HEK293 (cell line): ENCODE results near the gene NUDT22.

Experiments used
- GFI1B ChIP-seq: fragments of 450-650 bp; formaldehyde crosslinking; IDR thresholded peaks from 2 replicates; pipeline ENCODE4 v1.5.1; 2016; ENCODE audit warnings: missing biosample characterization, missing genetic modification characterization
- GLIS1 ChIP-seq: fragments of 450-650 bp; formaldehyde crosslinking; IDR thresholded peaks from 2 replicates; pipeline ENCODE4 v1.5.1; 2016; ENCODE audit warnings: missing biosample characterization, missing genetic modification characterization
- HOXA7 ChIP-seq: sonication (generic); formaldehyde crosslinking; IDR thresholded peaks from 2 replicates; pipeline ENCODE4 v1.8.1; 2022; ENCODE audit warnings: missing genetic modification reagents, borderline replicate concordance
- HOXD13 ChIP-seq: sonication (generic); formaldehyde crosslinking; IDR thresholded peaks from 2 replicates; pipeline ENCODE4 v1.8.0; 2022; ENCODE audit warnings: missing genetic modification reagents, borderline replicate concordance
- IKZF3 ChIP-seq: fragments of 450-650 bp; IDR thresholded peaks from 2 replicates; pipeline ENCODE4 v1.5.0; 2018; ENCODE audit warnings: missing biosample characterization, mild to moderate bottlenecking, missing genetic modification characterization, moderate library complexity
- MZF1 ChIP-seq: fragments of 450-650 bp; formaldehyde crosslinking; IDR thresholded peaks from 2 replicates; pipeline ENCODE4 v1.5.1; 2017; ENCODE audit warnings: missing biosample characterization, missing genetic modification characterization, borderline replicate concordance
- PRDM1 ChIP-seq: fragments of 450-650 bp; formaldehyde crosslinking; IDR thresholded peaks from 2 replicates; pipeline ENCODE4; 2016; ENCODE audit warnings: missing biosample characterization, missing genetic modification characterization
- RBAK ChIP-seq: fragments of 450-650 bp; formaldehyde crosslinking; IDR thresholded peaks from 2 replicates; pipeline ENCODE4 v1.5.1; 2016; ENCODE audit warnings: missing biosample characterization, missing genetic modification characterization
- REPIN1 ChIP-seq: fragments of 450-650 bp; formaldehyde crosslinking; IDR thresholded peaks from 2 replicates; pipeline ENCODE4 v1.5.1; 2017; ENCODE audit warnings: missing biosample characterization, missing genetic modification characterization, low read depth
- YY2 ChIP-seq: fragments of 450-650 bp; formaldehyde crosslinking; IDR thresholded peaks from 2 replicates; pipeline ENCODE4 v1.5.1; 2016; ENCODE audit warnings: missing biosample characterization, missing genetic modification characterization
- ZBTB21 ChIP-seq: fragments of 450-650 bp; formaldehyde crosslinking; IDR thresholded peaks from 2 replicates; pipeline ENCODE4 v1.5.1; 2017; ENCODE audit warnings: missing biosample characterization, missing genetic modification characterization
- ZBTB48 ChIP-seq: fragments of 450-650 bp; formaldehyde crosslinking; IDR thresholded peaks from 2 replicates; pipeline ENCODE4 v1.5.1; 2016; ENCODE audit warnings: missing biosample characterization, missing genetic modification characterization
- ZNF184 ChIP-seq: fragments of 450-650 bp; IDR thresholded peaks from 2 replicates; pipeline ENCODE4 v1.5.1; 2018; ENCODE audit warnings: missing biosample characterization, mild to moderate bottlenecking, missing genetic modification characterization
- ZNF211 ChIP-seq: fragments of 450-650 bp; formaldehyde crosslinking; IDR thresholded peaks from 2 replicates; pipeline ENCODE4 v1.5.1; 2016; ENCODE audit warnings: low read depth, missing biosample characterization, missing genetic modification characterization
- ZNF23 ChIP-seq: fragments of 450-650 bp; formaldehyde crosslinking; IDR thresholded peaks from 2 replicates; pipeline ENCODE4 v1.5.1; 2016; ENCODE audit warnings: missing biosample characterization, missing genetic modification characterization, borderline replicate concordance
- ZNF366 ChIP-seq: fragments of 450-650 bp; formaldehyde crosslinking; conservative IDR thresholded peaks from 2 replicates; pipeline ENCODE4 v1.5.1; 2016; ENCODE audit warnings: missing biosample characterization, missing genetic modification characterization
- ZNF426 ChIP-seq: fragments of 450-650 bp; formaldehyde crosslinking; IDR thresholded peaks from 2 replicates; pipeline ENCODE4 v1.5.1; 2017; ENCODE audit warnings: missing biosample characterization, missing genetic modification characterization, mild to moderate bottlenecking, inconsistent platforms, moderate library complexity
- ZNF544 ChIP-seq: fragments of 450-650 bp; formaldehyde crosslinking; IDR thresholded peaks from 2 replicates; pipeline ENCODE4 v1.5.0; 2017; ENCODE audit warnings: missing biosample characterization, missing genetic modification characterization
- ZNF555 ChIP-seq: fragments of 450-650 bp; formaldehyde crosslinking; conservative IDR thresholded peaks from 2 replicates; pipeline ENCODE4 v1.5.1; 2017; ENCODE audit warnings: missing biosample characterization, mild to moderate bottlenecking, missing genetic modification characterization, inconsistent platforms
- ZNF629 ChIP-seq: fragments of 450-650 bp; formaldehyde crosslinking; IDR thresholded peaks from 2 replicates; pipeline ENCODE4 v1.5.1; 2017; ENCODE audit warnings: missing biosample characterization, missing genetic modification characterization
- ZNF664 ChIP-seq: fragments of 450-650 bp; formaldehyde crosslinking; IDR thresholded peaks from 2 replicates; pipeline ENCODE4 v1.5.1; 2016; ENCODE audit warnings: missing biosample characterization, missing genetic modification characterization
- ZNF701 ChIP-seq: fragments of 450-650 bp; formaldehyde crosslinking; IDR thresholded peaks from 2 replicates; pipeline ENCODE4 v1.5.1; 2016; ENCODE audit warnings: missing biosample characterization, missing genetic modification characterization
- ZNF76 ChIP-seq: fragments of 450-650 bp; formaldehyde crosslinking; IDR thresholded peaks from 2 replicates; pipeline ENCODE4; 2016; ENCODE audit warnings: low read depth, missing biosample characterization, missing genetic modification characterization, borderline replicate concordance
- ZNF830 ChIP-seq: fragments of 450-650 bp; IDR thresholded peaks from 2 replicates; pipeline ENCODE4 v1.5.0; 2018; ENCODE audit warnings: missing biosample characterization, missing genetic modification characterization, low read depth, mild to moderate bottlenecking, moderate library complexity
- ZSCAN16 ChIP-seq: fragments of 450-650 bp; formaldehyde crosslinking; IDR thresholded peaks from 2 replicates; pipeline ENCODE4 v1.5.1; 2016; ENCODE audit warnings: missing biosample characterization, missing genetic modification characterization
- TF ChIP-seq, protein P1 (sequence below): fragments of 450-650 bp; formaldehyde crosslinking; optimal IDR thresholded peaks from 2 replicates; pipeline ENCODE3; 2016; ENCODE audit warnings: missing biosample characterization, mild to moderate bottlenecking, missing genetic modification characterization
- TF ChIP-seq, protein P2 (sequence below): fragments of 450-650 bp; formaldehyde crosslinking; IDR thresholded peaks from 2 replicates; pipeline ENCODE4 v1.5.1; 2016; ENCODE audit warnings: missing biosample characterization, missing genetic modification characterization, borderline replicate concordance
- TF ChIP-seq, protein P3 (sequence below): fragments of 450-650 bp; formaldehyde crosslinking; IDR thresholded peaks from 2 replicates; pipeline ENCODE4 v1.5.1; 2016; ENCODE audit warnings: missing biosample characterization, missing genetic modification characterization, low read depth
- TF ChIP-seq, protein P4 (sequence below): fragments of 450-650 bp; formaldehyde crosslinking; IDR thresholded peaks from 2 replicates; pipeline ENCODE4 v1.5.1; 2016; ENCODE audit warnings: missing biosample characterization, missing genetic modification characterization
- TF ChIP-seq, protein P5 (sequence below): IDR thresholded peaks from 2 replicates; pipeline ENCODE4 v1.6.1; 2011; ENCODE audit warnings: mild to moderate bottlenecking, low read depth, low read length, borderline replicate concordance
- TF ChIP-seq, protein P6 (sequence below): fragments of 450-650 bp; formaldehyde crosslinking; IDR thresholded peaks from 2 replicates; pipeline ENCODE4 v1.5.1; 2016; ENCODE audit warnings: missing biosample characterization, missing genetic modification characterization

The NUDT22 gene

DNA sequence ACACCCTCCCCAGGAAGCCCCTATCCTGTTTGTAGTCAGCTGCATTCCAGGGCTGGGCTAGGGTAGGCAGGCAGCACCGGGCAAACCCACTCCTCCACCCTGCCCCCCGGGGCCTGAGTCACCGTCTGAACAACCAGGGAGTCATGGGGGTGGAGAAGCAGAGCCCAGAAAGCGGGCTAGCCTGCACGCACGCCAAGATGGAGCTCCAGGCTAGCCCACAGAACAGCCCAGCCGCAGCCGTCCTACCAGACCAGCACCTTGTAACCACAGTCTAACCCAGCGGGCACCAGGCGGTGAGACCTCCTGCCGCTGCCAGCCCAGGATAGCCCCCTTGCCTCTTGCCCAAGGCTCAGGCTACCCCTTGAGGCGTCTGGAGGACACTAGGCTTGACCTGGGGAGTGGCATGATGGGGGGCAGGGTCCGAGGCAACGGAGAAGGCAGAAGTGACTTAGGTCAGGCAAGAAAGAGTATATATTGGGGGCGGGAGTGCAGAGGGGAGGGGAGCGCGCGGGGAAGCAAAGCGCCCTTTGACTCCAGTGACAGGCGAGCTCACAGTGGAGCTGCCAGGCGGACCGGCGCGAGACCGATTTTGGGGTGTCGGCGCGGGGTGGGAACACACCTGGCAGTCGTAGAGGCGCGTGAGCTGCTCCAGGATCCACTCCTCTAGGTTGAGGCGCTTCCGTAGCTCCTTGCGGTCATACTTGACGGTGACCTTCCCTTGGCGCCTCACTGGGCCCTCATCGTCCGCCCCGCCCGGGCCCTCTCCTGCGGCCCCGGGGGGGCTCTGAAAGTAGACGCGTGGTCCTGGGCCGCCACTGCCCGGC, 19.9 kb downstream of the NUDT22 start (continued):
- TF ChIP-seq, protein P1, sequence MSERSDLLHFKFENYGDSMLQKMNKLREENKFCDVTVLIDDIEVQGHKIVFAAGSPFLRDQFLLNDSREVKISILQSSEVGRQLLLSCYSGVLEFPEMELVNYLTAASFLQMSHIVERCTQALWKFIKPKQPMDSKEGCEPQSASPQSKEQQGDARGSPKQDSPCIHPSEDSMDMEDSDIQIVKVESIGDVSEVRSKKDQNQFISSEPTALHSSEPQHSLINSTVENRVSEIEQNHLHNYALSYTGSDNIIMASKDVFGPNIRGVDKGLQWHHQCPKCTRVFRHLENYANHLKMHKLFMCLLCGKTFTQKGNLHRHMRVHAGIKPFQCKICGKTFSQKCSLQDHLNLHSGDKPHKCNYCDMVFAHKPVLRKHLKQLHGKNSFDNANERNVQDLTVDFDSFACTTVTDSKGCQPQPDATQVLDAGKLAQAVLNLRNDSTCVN (tag by site-specific recombination), result peak; percentile 51
- TF ChIP-seq, protein P2, sequence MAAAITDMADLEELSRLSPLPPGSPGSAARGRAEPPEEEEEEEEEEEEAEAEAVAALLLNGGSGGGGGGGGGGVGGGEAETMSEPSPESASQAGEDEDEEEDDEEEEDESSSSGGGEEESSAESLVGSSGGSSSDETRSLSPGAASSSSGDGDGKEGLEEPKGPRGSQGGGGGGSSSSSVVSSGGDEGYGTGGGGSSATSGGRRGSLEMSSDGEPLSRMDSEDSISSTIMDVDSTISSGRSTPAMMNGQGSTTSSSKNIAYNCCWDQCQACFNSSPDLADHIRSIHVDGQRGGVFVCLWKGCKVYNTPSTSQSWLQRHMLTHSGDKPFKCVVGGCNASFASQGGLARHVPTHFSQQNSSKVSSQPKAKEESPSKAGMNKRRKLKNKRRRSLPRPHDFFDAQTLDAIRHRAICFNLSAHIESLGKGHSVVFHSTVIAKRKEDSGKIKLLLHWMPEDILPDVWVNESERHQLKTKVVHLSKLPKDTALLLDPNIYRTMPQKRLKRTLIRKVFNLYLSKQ (tag by site-specific recombination), result no peak
- TF ChIP-seq ZNF184 (no peak), IKZF3 (tag by site-specific recombination) (no peak), ZNF701 (tag by site-specific recombination) (no peak), REPIN1 (tag by site-specific recombination) (no peak), ZNF629 (tag by site-specific recombination) (0 out of 2 replicates have a peak, but pooled peaks have one; percentile 36), ZNF555 (no peak), ZNF664 (tag by site-specific recombination) (no peak), YY2 (tag by site-specific recombination) (no peak), HOXA7 (CRISPR knock-in tag) (no peak), GFI1B (tag by site-specific recombination) (no peak), PRDM1 (tag by site-specific recombination) (no peak), ZNF76 (no peak), ZNF426 (tag by site-specific recombination) (no peak), ZNF544 (tag by site-specific recombination) (no peak), ZBTB48 (0 out of 2 replicates have a peak, but pooled peaks have one; percentile 27), RBAK (tag by site-specific recombination) (no peak), ZNF830 (no peak), ZSCAN16 (tag by site-specific recombination) (no peak), GLIS1 (tag by site-specific recombination) (peak; percentile 90), ZNF23 (no peak), ZNF211 (no peak), MZF1 (tag by site-specific recombination) (no peak), HOXD13 (no peak), ZBTB21 (no peak), ZNF366 (no peak)
- TF ChIP-seq, protein P3, sequence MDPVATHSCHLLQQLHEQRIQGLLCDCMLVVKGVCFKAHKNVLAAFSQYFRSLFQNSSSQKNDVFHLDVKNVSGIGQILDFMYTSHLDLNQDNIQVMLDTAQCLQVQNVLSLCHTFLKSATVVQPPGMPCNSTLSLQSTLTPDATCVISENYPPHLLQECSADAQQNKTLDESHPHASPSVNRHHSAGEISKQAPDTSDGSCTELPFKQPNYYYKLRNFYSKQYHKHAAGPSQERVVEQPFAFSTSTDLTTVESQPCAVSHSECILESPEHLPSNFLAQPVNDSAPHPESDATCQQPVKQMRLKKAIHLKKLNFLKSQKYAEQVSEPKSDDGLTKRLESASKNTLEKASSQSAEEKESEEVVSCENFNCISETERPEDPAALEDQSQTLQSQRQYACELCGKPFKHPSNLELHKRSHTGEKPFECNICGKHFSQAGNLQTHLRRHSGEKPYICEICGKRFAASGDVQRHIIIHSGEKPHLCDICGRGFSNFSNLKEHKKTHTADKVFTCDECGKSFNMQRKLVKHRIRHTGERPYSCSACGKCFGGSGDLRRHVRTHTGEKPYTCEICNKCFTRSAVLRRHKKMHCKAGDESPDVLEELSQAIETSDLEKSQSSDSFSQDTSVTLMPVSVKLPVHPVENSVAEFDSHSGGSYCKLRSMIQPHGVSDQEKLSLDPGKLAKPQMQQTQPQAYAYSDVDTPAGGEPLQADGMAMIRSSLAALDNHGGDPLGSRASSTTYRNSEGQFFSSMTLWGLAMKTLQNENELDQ (tag by site-specific recombination), result no peak
- TF ChIP-seq, protein P4, sequence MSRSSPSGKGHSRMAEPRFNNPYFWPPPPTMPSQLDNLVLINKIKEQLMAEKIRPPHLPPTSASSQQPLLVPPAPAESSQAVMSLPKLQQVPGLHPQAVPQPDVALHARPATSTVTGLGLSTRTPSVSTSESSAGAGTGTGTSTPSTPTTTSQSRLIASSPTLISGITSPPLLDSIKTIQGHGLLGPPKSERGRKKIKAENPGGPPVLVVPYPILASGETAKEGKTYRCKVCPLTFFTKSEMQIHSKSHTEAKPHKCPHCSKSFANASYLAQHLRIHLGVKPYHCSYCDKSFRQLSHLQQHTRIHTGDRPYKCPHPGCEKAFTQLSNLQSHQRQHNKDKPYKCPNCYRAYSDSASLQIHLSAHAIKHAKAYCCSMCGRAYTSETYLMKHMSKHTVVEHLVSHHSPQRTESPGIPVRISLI, result no peak
- TF ChIP-seq, protein P5, sequence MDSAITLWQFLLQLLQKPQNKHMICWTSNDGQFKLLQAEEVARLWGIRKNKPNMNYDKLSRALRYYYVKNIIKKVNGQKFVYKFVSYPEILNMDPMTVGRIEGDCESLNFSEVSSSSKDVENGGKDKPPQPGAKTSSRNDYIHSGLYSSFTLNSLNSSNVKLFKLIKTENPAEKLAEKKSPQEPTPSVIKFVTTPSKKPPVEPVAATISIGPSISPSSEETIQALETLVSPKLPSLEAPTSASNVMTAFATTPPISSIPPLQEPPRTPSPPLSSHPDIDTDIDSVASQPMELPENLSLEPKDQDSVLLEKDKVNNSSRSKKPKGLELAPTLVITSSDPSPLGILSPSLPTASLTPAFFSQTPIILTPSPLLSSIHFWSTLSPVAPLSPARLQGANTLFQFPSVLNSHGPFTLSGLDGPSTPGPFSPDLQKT, result no peak
- TF ChIP-seq, protein P6, sequence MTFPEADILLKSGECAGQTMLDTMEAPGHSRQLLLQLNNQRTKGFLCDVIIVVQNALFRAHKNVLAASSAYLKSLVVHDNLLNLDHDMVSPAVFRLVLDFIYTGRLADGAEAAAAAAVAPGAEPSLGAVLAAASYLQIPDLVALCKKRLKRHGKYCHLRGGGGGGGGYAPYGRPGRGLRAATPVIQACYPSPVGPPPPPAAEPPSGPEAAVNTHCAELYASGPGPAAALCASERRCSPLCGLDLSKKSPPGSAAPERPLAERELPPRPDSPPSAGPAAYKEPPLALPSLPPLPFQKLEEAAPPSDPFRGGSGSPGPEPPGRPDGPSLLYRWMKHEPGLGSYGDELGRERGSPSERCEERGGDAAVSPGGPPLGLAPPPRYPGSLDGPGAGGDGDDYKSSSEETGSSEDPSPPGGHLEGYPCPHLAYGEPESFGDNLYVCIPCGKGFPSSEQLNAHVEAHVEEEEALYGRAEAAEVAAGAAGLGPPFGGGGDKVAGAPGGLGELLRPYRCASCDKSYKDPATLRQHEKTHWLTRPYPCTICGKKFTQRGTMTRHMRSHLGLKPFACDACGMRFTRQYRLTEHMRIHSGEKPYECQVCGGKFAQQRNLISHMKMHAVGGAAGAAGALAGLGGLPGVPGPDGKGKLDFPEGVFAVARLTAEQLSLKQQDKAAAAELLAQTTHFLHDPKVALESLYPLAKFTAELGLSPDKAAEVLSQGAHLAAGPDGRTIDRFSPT, result peak; percentile 80
